A549 (cell line): Measurements from ENCODE around the gene KANSL1.

ENCODE experiments used
- CEBPB ChIP-seq, 2 experiments: fragments of >200 bp in 1 of 2; sonication (Bioruptor Twin) in 1 of 2; formaldehyde crosslinking in 1 of 2; IDR thresholded peaks; 2 replicates each; pipeline ENCODE4 v1.6.1; 2012 to 2016
- CHD4 ChIP-seq: fragments of 200-600 bp; sonication (generic); IDR thresholded peaks from 2 replicates; pipeline ENCODE4 v1.6.1; 2016; ENCODE audit warnings: antibody characterized with exemption, mild to moderate bottlenecking, borderline replicate concordance
- CTCF ChIP-seq: fragments of >200 bp; sonication (Bioruptor Twin); formaldehyde crosslinking; IDR thresholded peaks from 3 replicates; pipeline ENCODE4 v1.5.1; 2016
- EP300 ChIP-seq, 2 experiments: fragments of >200 bp; sonication (Bioruptor Twin); formaldehyde crosslinking; IDR thresholded peaks; 2 replicates in 1 of 2; 3 replicates in 1 of 2; pipeline ENCODE4 v1.6.1; 2016 to 2017
- ESRRA ChIP-seq: fragments of 150-350 bp; IDR thresholded peaks from 2 replicates; pipeline ENCODE4 v1.6.1; 2014; ENCODE audit warnings: mild to moderate bottlenecking, low read length, borderline replicate concordance
- FOSL2 ChIP-seq, 2 experiments: fragments of 450-650 bp in 1 of 2; fragments of >200 bp in 1 of 2; sonication (Bioruptor Twin) in 1 of 2; formaldehyde crosslinking; IDR thresholded peaks; 2 replicates each; pipeline versions ENCODE4 v1.5.0 to v1.6.1; 2016 to 2020; ENCODE audit warnings: mild to moderate bottlenecking in 1 of 2, moderate library complexity in 1 of 2
- GATA3 ChIP-seq: IDR thresholded peaks from 2 replicates; pipeline ENCODE4 v1.6.1; 2012; ENCODE audit warnings: borderline replicate concordance
- HDAC2 ChIP-seq: fragments of 200-600 bp; sonication (generic); IDR thresholded peaks from 2 replicates; pipeline ENCODE4 v1.6.1; 2016
- JUNB ChIP-seq: fragments of >200 bp; sonication (Bioruptor Twin); formaldehyde crosslinking; IDR thresholded peaks from 2 replicates; pipeline ENCODE4 v1.6.1; 2016
- POLR2A ChIP-seq: IDR thresholded peaks from 2 replicates; pipeline ENCODE4 v1.6.1; 2012; ENCODE audit warnings: mild to moderate bottlenecking, low read length
- RAD21 ChIP-seq, 2 experiments: fragments of >200 bp in 1 of 2; sonication (Bioruptor Twin) in 1 of 2; formaldehyde crosslinking in 1 of 2; IDR thresholded peaks in 1 of 2; conservative IDR thresholded peaks in 1 of 2; 2 replicates in 1 of 2; 3 replicates in 1 of 2; pipeline ENCODE4 v1.6.1; 2012 to 2018; ENCODE audit warnings: inconsistent platforms in 1 of 2
- REST ChIP-seq: fragments of 200-600 bp; sonication (generic); IDR thresholded peaks from 2 replicates; pipeline ENCODE4 v1.6.1; 2016; ENCODE audit warnings: antibody characterized with exemption, mild to moderate bottlenecking, moderate library complexity
- USF2 ChIP-seq: fragments of 450-650 bp; IDR thresholded peaks from 2 replicates; pipeline ENCODE4 v1.6.1; 2014; ENCODE audit warnings: antibody characterized with exemption

- no peak for TF ChIP-seq ESRRA
- no peak for TF ChIP-seq EP300 (IDR thresholded peaks at IDR 0.05)
- TF ChIP-seq RAD21 (conservative IDR thresholded peaks at IDR 0.05 in 1 of 2, IDR thresholded peaks at IDR 0.05 in 1 of 2), result no peak
- TF ChIP-seq CTCF, result no peak
- no peak for TF ChIP-seq HDAC2
- TF ChIP-seq CHD4, result no peak
- TF ChIP-seq JUNB, result no peak
- TF ChIP-seq REST, result no peak
- no peak for TF ChIP-seq USF2
- no peak for TF ChIP-seq FOSL2 (IDR thresholded peaks at IDR 0.05)
- TF ChIP-seq FOSL2 (CRISPR knock-in tag; IDR thresholded peaks at IDR 0.05), result no peak
- no peak for TF ChIP-seq CEBPB (IDR thresholded peaks at IDR 0.05)
- no peak for TF ChIP-seq POLR2A
- no peak for TF ChIP-seq GATA3
These were observed 68.3 kb downstream of the KANSL1 start for GRCh38 chr17:46124695-46125592.
